Upper lobe of left lung (tissue), 6 donors: ENCODE results near the gene LYPD6B. TPM values are rescaled to one million over a fixed set of nuclear protein-coding genes. Genes with fewer than 3 reads are reported as not detected.
A peak's percentile ranks its signal among the peaks of the same experiment; 100 is the strongest.

Experiments
- ATAC-seq, 2 donors: fragments of 200-7000 bp; cut with Tn5 transposase; one replicate each; pipeline ENCODE4 v1.9.1; 2022; ENCODE audit warnings: mild to moderate bottlenecking in 2 of 2, moderate library complexity in 2 of 2; ENCODE audit not compliant: low FRiP score in 2 of 2
- DNase-seq, 2 donors: peaks; one replicate each; pipeline ENCODE4 v3.0.0-alpha.2; 2019 to 2020
- H3K27ac ChIP-seq, 4 donors: fragments of 200-600 bp; sonication (generic); one replicate each; pipeline ENCODE4 v1.5.1; 2016 to 2019
- H3K27me3 ChIP-seq, 4 donors: fragments of 200-600 bp; sonication (generic); one replicate each; pipeline ENCODE4 v1.5.1; 2017 to 2019
- H3K36me3 ChIP-seq, 4 donors: fragments of 200-600 bp; sonication (generic); one replicate each; pipeline ENCODE4 v1.5.1; 2016 to 2019
- H3K4me1 ChIP-seq, 4 donors: fragments of 200-600 bp; sonication (generic); one replicate each; pipeline ENCODE4 v1.5.1; 2018 to 2019
- H3K4me3 ChIP-seq, 4 donors: fragments of 200-600 bp; sonication (generic); one replicate each; pipeline ENCODE4 v1.5.1; 2017 to 2019; ENCODE audit warnings: mild to moderate bottlenecking in 2 of 4, moderate library complexity in 1 of 4
- H3K9me3 ChIP-seq, 4 donors: fragments of 200-600 bp; sonication (generic); one replicate each; pipeline ENCODE4 v1.5.1; 2018 to 2019
- CTCF ChIP-seq, 6 experiments: fragments of 450-650 bp in 4 of 6; fragments of 200-600 bp in 2 of 6; sonication (generic) in 2 of 6; IDR thresholded peaks; one replicate each; pipeline ENCODE4 v1.5.1; 2016 to 2019; ENCODE audit warnings: antibody characterized with exemption in 6 of 6
- EP300 ChIP-seq, 4 donors: sonication (generic); formaldehyde crosslinking; IDR thresholded peaks; one replicate each; pipeline ENCODE4 v1.5.1; 2017; ENCODE audit warnings: antibody characterized with exemption in 4 of 4, control low read depth in 2 of 4
- POLR2A ChIP-seq, 4 donors: fragments of 450-650 bp; IDR thresholded peaks; one replicate each; pipeline ENCODE4 v1.5.1; 2016 to 2017; ENCODE audit warnings: antibody characterized with exemption in 4 of 4, mild to moderate bottlenecking in 2 of 4
- POLR2AphosphoS5 ChIP-seq, 2 donors: sonication (generic); formaldehyde crosslinking; IDR thresholded peaks; one replicate each; pipeline ENCODE4 v1.5.1; 2017; ENCODE audit warnings: antibody characterized with exemption in 2 of 2
- whole genome bisulfite sequencing, 2 donors: methylation state at CpG; one replicate each; pipeline ENCODE4 v1.1.5; 2017 to 2018; 5-methylcytosine and 5-hydroxymethylcytosine counted together
- total RNA-seq, 6 donors: library from RNA; depleted of rRNA in 4 of 6; stranded (reverse); fragments of >200 nt in 4 of 6; gene quantifications; one replicate each; pipeline versions ENCODE4 v1.1.0 to v1.2.1, GENCODE V29; 2016 to 2021
- donor health status: DM: no; HTN: no; CAD: no; lungs with moderate emphysema.
- donor health status: DM: no; HTN: yes; CAD: no; lungs with severe emphysema.

The LYPD6B gene
- total RNA-seq, 6 donors from 2014 or later: 0.43 to 6.7 (median 1.1) TPM; not detected in 2

- peaks cover 0 to 21% (median 6%) of the 10 kb centered on the region in 4 donors for H3K4me1 ChIP-seq
- H3K27me3 ChIP-seq: no peaks in the 10 kb centered on the region
- no peak for ATAC-seq
- H3K9me3 ChIP-seq: no peaks in the 10 kb centered on the region
- H3K27ac ChIP-seq: no peak overlapping the region
- DNase-seq: no peak
- no peaks in the 10 kb centered on the region for H3K36me3 ChIP-seq
- 62 to 66% methylated on average over 4 to 5 of the region's 5 CpGs for WGBS, 2 donors
- TF ChIP-seq CTCF (IDR thresholded peaks at IDR 0.05) (no peak), POLR2AphosphoS5 (IDR thresholded peaks at IDR 0.05) (no peak), POLR2A (IDR thresholded peaks at IDR 0.05) (no peak), EP300 (IDR thresholded peaks at IDR 0.05) (no peak)
- no peak overlapping the region for H3K4me3 ChIP-seq
These were observed 26.5 kb downstream of the LYPD6B start for GRCh38 chr2:149064856-149065630.

GRCh38 chr2:149068225-149068995 is 29.9 kb downstream of the LYPD6B start:
- no peaks in the 10 kb centered on the region for H3K9me3 ChIP-seq
- ATAC-seq (no peak), DNase-seq (no peak)
- H3K27ac ChIP-seq: peak overlapping the region in 1 of 4 donors; percentile 61
- no peak for TF ChIP-seq POLR2A (IDR thresholded peaks at IDR 0.05)
- no peak for TF ChIP-seq EP300 (IDR thresholded peaks at IDR 0.05)
- no peak for TF ChIP-seq POLR2AphosphoS5 (IDR thresholded peaks at IDR 0.05)
- no peak for TF ChIP-seq CTCF (IDR thresholded peaks at IDR 0.05)
- no peak overlapping the region for H3K4me3 ChIP-seq
- no peaks in the 10 kb centered on the region for H3K27me3 ChIP-seq
- peaks cover 0 to 22% (median 7%) of the 10 kb centered on the region in 4 donors for H3K4me1 ChIP-seq
- H3K36me3 ChIP-seq: no peaks in the 10 kb centered on the region
- WGBS, 2 donors: 79 to 84% methylated on average over 6 of the region's 6 CpGs

GRCh38 chr2:149068996-149069888 is 30.7 kb downstream of the LYPD6B start:
- no peak for TF ChIP-seq CTCF (IDR thresholded peaks at IDR 0.05)
- peak; percentile 25 to 58 for TF ChIP-seq POLR2AphosphoS5 (IDR thresholded peaks at IDR 0.05)
- peak in 2 of 4 donors; percentile 12 to 81 for TF ChIP-seq EP300 (IDR thresholded peaks at IDR 0.05)
- TF ChIP-seq POLR2A (IDR thresholded peaks at IDR 0.05): no peak
- ATAC-seq (no peak), DNase-seq (no peak)
- Histone ChIP-seq H3K27me3 (no peaks in the 10 kb centered on the region), H3K36me3 (no peaks in the 10 kb centered on the region), H3K4me1 (peaks cover 0 to 22% (median 7%) of the 10 kb centered on the region in 4 donors), H3K4me3 (no peak overlapping the region), H3K9me3 (no peaks in the 10 kb centered on the region), H3K27ac (peak overlapping the region in 2 of 4 donors; percentile 18 to 61)
- 29 to 37% methylated on average over 5 of the region's 5 CpGs for WGBS, 2 donors

- Histone ChIP-seq H3K9me3 (no peaks in the 10 kb centered on the region), H3K4me1 (peaks cover 0 to 19% (median 5%) of the 10 kb centered on the region in 4 donors), H3K27me3 (no peaks in the 10 kb centered on the region), H3K4me3 (no peak overlapping the region), H3K36me3 (no peaks in the 10 kb centered on the region), H3K27ac (no peak overlapping the region)
- TF ChIP-seq POLR2AphosphoS5 (IDR thresholded peaks at IDR 0.05) (no peak), POLR2A (IDR thresholded peaks at IDR 0.05) (no peak), EP300 (IDR thresholded peaks at IDR 0.05) (no peak), CTCF (IDR thresholded peaks at IDR 0.05) (no peak)
- WGBS, 2 donors: 49 to 52% methylated on average over 9 of the region's 9 CpGs
- no peak for DNase-seq
- no peak for ATAC-seq
These were observed 32.3 kb downstream of the LYPD6B start for GRCh38 chr2:149070681-149071320.
